ENCODE measurements around the gene RMC1. TPM values are rescaled to one million over a fixed set of nuclear protein-coding genes. Genes with fewer than 3 reads are reported as not detected.
"Not testable (repeated sequence)": the region's sequence is repeated elsewhere in the genome, so short reads cannot be mapped to it uniquely, and the experiment has no call there.

Gene RMC1
- total RNA-seq, 1 donor from 2014 or later = 31.6 TPM

- Mint-ChIP-seq H3K27ac (peak overlapping the region; percentile 42), H3K4me3 (no peak overlapping the region), H3K27me3 (ENCODE audit: insufficient read depth, low read depth) (peaks cover 2% of the 10 kb centered on the region), H3K4me1 (peaks cover 17% of the 10 kb centered on the region), H3K36me3 (peaks cover 13% of the 10 kb centered on the region), H3K9me3 (no peaks in the 10 kb centered on the region)
- DNase-seq (ENCODE audit: low spot score) = no peak
- Histone ChIP-seq H3K36me3 (no peaks in the 10 kb centered on the region), H3K4me2 (no peak overlapping the region), H3K79me2 (ENCODE audit: low read depth) (peaks cover 14% of the 10 kb centered on the region), H3K9me3 (ENCODE audit: low read depth) (no peaks in the 10 kb centered on the region), H2AFZ (replicated peaks) (no peak overlapping the region), H4K20me1 (ENCODE audit: low read depth) (peaks cover 8% of the 10 kb centered on the region), H3K4me3 (no peak overlapping the region), H3K27me3 (no peaks in the 10 kb centered on the region), H3F3A (ENCODE audit: low read depth) (peaks cover 4% of the 10 kb centered on the region), H3K9ac (no peak overlapping the region), H3K27ac (no peak overlapping the region), H3K4me1 (peaks cover 12% of the 10 kb centered on the region)
- TF ChIP-seq EZH2 (IDR thresholded peaks at IDR 0.05) = no peak
- TF ChIP-seq CTCF (IDR thresholded peaks at IDR 0.05) = no peak
- no peak for TF ChIP-seq EZH2phosphoT487 (IDR thresholded peaks at IDR 0.05)
Measured at GRCh38 chr18:23575309-23575651, 72.0 kb downstream of the RMC1 start.

- not testable (repeated sequence) for H2AFZ ChIP-seq (replicated peaks); H3K9me3 Mint-ChIP-seq; H3K4me2 ChIP-seq; H3K36me3 ChIP-seq; H3K9ac ChIP-seq; H3K27ac ChIP-seq; H3K27me3 ChIP-seq; H3F3A ChIP-seq (ENCODE audit: low read depth); H3K4me3 Mint-ChIP-seq; H3K4me3 ChIP-seq; H3K9me3 ChIP-seq (ENCODE audit: low read depth); H3K27ac Mint-ChIP-seq; H4K20me1 ChIP-seq (ENCODE audit: low read depth); H3K27me3 Mint-ChIP-seq (ENCODE audit: insufficient read depth, low read depth); DNase-seq (ENCODE audit: low spot score)
- Mint-ChIP-seq H3K4me1 (peaks cover 26% of the 10 kb centered on the region), H3K36me3 (peaks cover 15% of the 10 kb centered on the region)
- Histone ChIP-seq H3K79me2 (ENCODE audit: low read depth) (peaks cover 37% of the 10 kb centered on the region), H3K4me1 (peaks cover 12% of the 10 kb centered on the region)
Measured at GRCh38 chr18:23577521-23577920, 74.2 kb downstream of the RMC1 start.

- H3K27me3 Mint-ChIP-seq (ENCODE audit: insufficient read depth, low read depth) = peaks cover 2% of the 10 kb centered on the region
- Histone ChIP-seq H3K27ac (no peak overlapping the region), H3F3A (ENCODE audit: low read depth) (peaks cover 4% of the 10 kb centered on the region), H3K79me2 (ENCODE audit: low read depth) (peaks cover 43% of the 10 kb centered on the region), H3K9ac (no peak overlapping the region), H3K4me1 (peaks cover 14% of the 10 kb centered on the region), H2AFZ (replicated peaks) (no peak overlapping the region), H4K20me1 (ENCODE audit: low read depth) (peaks cover 8% of the 10 kb centered on the region), H3K9me3 (ENCODE audit: low read depth) (no peaks in the 10 kb centered on the region), H3K4me3 (no peak overlapping the region), H3K27me3 (no peaks in the 10 kb centered on the region), H3K4me2 (no peak overlapping the region), H3K36me3 (no peaks in the 10 kb centered on the region)
- no peaks in the 10 kb centered on the region for H3K9me3 Mint-ChIP-seq
- H3K4me1 Mint-ChIP-seq = peaks cover 28% of the 10 kb centered on the region
- peak overlapping the region; percentile 4 for H3K4me3 Mint-ChIP-seq
- peaks cover 15% of the 10 kb centered on the region for H3K36me3 Mint-ChIP-seq
- H3K27ac Mint-ChIP-seq = no peak overlapping the region
- no peak for DNase-seq (ENCODE audit: low spot score)
- TF ChIP-seq CTCF (IDR thresholded peaks at IDR 0.05) (no peak), EZH2phosphoT487 (IDR thresholded peaks at IDR 0.05) (no peak), EZH2 (IDR thresholded peaks at IDR 0.05) (no peak)
Measured at GRCh38 chr18:23578067-23578701, 74.9 kb downstream of the RMC1 start.

- peaks cover 4% of the 10 kb centered on the region for H3F3A ChIP-seq (ENCODE audit: low read depth)
- no peak overlapping the region for H3K27ac Mint-ChIP-seq
- H3K9me3 ChIP-seq (ENCODE audit: low read depth) = no peaks in the 10 kb centered on the region
- peaks cover 23% of the 10 kb centered on the region for H3K4me1 ChIP-seq
- H2AFZ ChIP-seq (replicated peaks) = no peak overlapping the region
- H3K27me3 ChIP-seq = no peaks in the 10 kb centered on the region
- no peaks in the 10 kb centered on the region for H3K9me3 Mint-ChIP-seq
- peaks cover 51% of the 10 kb centered on the region for H3K79me2 ChIP-seq (ENCODE audit: low read depth)
- peak overlapping the region; percentile 4 for H3K4me3 Mint-ChIP-seq
- no peak overlapping the region for H3K27ac ChIP-seq
- TF ChIP-seq CTCF (IDR thresholded peaks at IDR 0.05) = no peak
- TF ChIP-seq EZH2 (IDR thresholded peaks at IDR 0.05) = no peak
- no peak for TF ChIP-seq EZH2phosphoT487 (IDR thresholded peaks at IDR 0.05)
- H4K20me1 ChIP-seq (ENCODE audit: low read depth) = peaks cover 8% of the 10 kb centered on the region
- H3K9ac ChIP-seq = no peak overlapping the region
- DNase-seq (ENCODE audit: low spot score) = no peak
- H3K36me3 Mint-ChIP-seq = peaks cover 15% of the 10 kb centered on the region
- H3K4me2 ChIP-seq = no peak overlapping the region
- H3K4me1 Mint-ChIP-seq = peaks cover 37% of the 10 kb centered on the region
- no peaks in the 10 kb centered on the region for H3K36me3 ChIP-seq
- H3K27me3 Mint-ChIP-seq (ENCODE audit: insufficient read depth, low read depth) = peaks cover 2% of the 10 kb centered on the region
- no peak overlapping the region for H3K4me3 ChIP-seq
Measured at GRCh38 chr18:23578891-23579653, 75.8 kb downstream of the RMC1 start.
